GM10248 (cell line): ENCODE measurements around the gene GNAL.

ENCODE experiments used
- CTCF ChIA-PET: fragments of 300-600 bp; sonication (Branson Sonifier 250); formaldehyde crosslinking; extraction: SDS; loops from one replicate; lab custom pipeline; 2021; ENCODE audit warnings: antibody characterized with exemption; lab: Yijun Ruan, JAX
- POLR2A ChIA-PET: fragments of 350-650 bp; sonication (Branson Sonifier 250); formaldehyde crosslinking; extraction: SDS; loops from one replicate; lab custom pipeline; 2020; ENCODE audit warnings: antibody characterized with exemption; lab: Yijun Ruan, JAX
- DNase-seq: peaks from one replicate; pipeline ENCODE4 v3.0.0; 2012; ENCODE audit errors: extremely low spot score
- TF ChIP-seq, protein P1 (sequence below): IDR thresholded peaks from 2 replicates; pipeline ENCODE4 v1.5.1; 2012; ENCODE audit warnings: mild to moderate bottlenecking, low read depth; ENCODE audit errors: extremely low read depth, missing control alignments, control extremely low read depth

GNAL gene

DNA sequence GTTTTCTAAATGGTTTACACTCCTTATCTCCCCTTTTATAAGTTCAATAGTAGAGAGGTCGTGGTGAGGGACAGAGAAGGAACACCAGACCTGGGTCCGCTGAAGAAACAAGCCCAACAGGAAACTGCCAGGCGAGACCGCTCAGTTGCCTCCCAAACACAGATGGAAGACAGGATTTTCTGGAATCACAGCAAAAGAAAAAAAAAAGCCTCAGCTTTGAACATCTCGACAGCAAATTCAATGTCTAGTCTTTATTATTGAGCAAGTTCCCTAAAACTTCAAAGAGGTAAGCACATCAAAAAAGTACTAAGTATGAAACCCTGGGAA lies 33.5 kb upstream of the GNAL start:
- TF ChIP-seq, protein P1, sequence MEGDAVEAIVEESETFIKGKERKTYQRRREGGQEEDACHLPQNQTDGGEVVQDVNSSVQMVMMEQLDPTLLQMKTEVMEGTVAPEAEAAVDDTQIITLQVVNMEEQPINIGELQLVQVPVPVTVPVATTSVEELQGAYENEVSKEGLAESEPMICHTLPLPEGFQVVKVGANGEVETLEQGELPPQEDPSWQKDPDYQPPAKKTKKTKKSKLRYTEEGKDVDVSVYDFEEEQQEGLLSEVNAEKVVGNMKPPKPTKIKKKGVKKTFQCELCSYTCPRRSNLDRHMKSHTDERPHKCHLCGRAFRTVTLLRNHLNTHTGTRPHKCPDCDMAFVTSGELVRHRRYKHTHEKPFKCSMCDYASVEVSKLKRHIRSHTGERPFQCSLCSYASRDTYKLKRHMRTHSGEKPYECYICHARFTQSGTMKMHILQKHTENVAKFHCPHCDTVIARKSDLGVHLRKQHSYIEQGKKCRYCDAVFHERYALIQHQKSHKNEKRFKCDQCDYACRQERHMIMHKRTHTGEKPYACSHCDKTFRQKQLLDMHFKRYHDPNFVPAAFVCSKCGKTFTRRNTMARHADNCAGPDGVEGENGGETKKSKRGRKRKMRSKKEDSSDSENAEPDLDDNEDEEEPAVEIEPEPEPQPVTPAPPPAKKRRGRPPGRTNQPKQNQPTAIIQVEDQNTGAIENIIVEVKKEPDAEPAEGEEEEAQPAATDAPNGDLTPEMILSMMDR: no peak
- ChIA-PET POLR2A (no interaction called here), CTCF (interaction anchor here (0.9 to 3.9 kb wide), 19 partner anchors 11 to 1173 kb away, joined by 3 to 30 read pairs (median 4); no protein-coding TSS in a partner anchor)
- DNase-seq: no peak

DNA sequence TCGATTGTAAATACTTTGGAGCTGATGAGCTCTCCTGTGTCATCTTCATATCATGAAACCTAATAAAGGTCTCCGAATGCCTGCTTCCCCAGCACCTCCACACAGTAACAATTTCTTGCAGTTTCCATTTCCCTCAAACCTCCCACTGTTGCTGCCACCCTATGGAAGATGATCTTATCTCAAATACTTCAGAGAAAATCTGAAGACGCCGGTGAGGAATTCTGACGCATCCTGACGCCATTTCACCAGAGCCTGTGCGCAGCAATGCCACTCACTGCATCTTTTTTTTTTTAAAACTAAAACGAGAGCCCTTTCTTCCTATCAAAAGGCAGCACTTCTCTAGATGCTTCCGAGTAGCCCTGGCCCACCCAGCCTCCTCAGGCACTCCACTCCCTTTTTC lies 31.9 kb upstream of the GNAL start:
- TF ChIP-seq, protein P1: no peak
- ChIA-PET CTCF (interaction anchor here (1.4 to 3.9 kb wide), 4 partner anchors 9 to 84 kb away, joined by 4 to 30 read pairs (median 14); no protein-coding TSS in a partner anchor), POLR2A (no interaction called here)
- DNase-seq: no peak

DNA sequence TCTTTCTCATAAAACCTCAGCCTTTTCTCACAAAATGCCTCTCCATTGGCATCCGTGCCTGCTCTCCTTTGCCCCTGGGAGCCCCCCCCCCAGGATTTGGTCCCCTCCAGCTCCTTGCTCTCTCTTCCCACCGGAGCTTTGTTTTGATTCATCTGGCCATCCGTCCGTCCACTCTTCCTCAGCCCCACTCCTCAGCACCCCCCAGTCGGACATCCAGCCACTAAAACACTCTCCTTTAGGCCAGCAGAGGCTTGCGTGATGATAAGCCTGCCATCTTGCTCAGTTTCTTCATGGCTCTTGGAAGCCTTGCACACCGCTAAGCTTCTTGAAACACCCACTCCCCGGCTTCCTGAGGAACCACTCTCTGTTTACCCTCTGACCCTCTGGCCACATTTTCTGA lies 31.5 kb upstream of the GNAL start:
- ChIA-PET POLR2A (no interaction called here), CTCF (interaction anchor here (1.5 to 3.3 kb wide), 2 partner anchors 9 to 11 kb away, joined by 4 to 30 read pairs; no protein-coding TSS in a partner anchor)
- TF ChIP-seq, protein P1: no peak
- DNase-seq: no peak

DNA sequence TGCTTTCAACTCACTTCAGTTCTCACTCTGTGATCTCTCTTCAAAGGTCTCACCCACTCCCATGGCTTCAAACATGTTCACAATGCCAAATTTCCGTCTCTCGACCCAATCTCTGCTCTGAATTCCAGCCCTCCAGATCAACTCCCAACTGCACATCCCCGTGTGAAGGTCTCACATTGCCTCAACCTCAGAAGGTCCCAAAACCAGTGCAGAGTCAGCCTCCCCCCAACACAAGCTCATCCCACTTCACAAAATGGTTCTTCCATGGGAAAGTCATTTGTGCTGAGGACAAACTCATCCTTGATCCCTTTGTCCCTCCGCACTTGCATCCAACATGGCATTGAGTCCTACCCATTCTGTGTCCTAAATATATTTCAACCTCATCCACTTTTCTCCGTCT lies 31.0 kb upstream of the GNAL start:
- DNase-seq: no peak
- TF ChIP-seq, protein P1: no peak
- CTCF ChIA-PET: interaction anchor here (3.3 kb wide), 1 partner anchor 8 kb away, joined by 30 read pairs; no protein-coding TSS in a partner anchor
- POLR2A ChIA-PET: no interaction called here

DNA sequence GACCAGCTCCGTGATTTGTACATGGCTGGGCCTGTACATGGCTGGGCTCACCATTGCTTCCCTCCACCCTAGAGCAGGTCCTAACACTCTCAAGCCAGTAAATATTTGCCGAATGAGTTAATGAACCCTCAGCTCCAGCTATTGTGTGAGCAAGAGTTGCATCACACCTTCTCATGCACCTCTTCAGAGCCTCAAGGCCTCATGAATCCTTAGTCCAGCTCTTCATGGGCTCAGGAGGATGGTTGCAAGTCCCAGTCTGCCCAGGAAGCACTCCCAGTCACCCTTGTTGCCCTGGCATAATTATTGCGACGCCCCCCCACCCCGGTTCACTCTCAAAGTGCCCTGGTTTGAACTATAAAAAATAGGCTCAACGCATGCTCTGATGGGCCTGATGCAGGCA lies 30.1 kb upstream of the GNAL start:
- TF ChIP-seq, protein P1: no peak
- DNase-seq: no peak
- POLR2A ChIA-PET: no interaction called here
- CTCF ChIA-PET: no interaction called here

- DNase-seq: no peak
- ChIA-PET CTCF (interaction anchor here (1.0 kb wide), 1 partner anchor 72 kb away, joined by 3 read pairs; no protein-coding TSS in a partner anchor), POLR2A (no interaction called here)
- TF ChIP-seq, protein P1: no peak
Observed at GRCh38 chr18:11660691-11661090, 28.4 kb upstream of the GNAL start.
